HG02884 (cell line): Measurements from ENCODE around the gene AGMO.
"Not testable (repeated sequence)": the region's sequence is repeated elsewhere in the genome, so short reads cannot be mapped to it uniquely, and the experiment has no call there.

Experiments used
- ATAC-seq: cut with Tn5 transposase; IDR thresholded peaks from one replicate; pipeline ENCODE4 v1.9.1; 2021; ENCODE audit warnings: mild to moderate bottlenecking, moderate library complexity; ENCODE audit not compliant: unreplicated experiment

Gene AGMO

DNA sequence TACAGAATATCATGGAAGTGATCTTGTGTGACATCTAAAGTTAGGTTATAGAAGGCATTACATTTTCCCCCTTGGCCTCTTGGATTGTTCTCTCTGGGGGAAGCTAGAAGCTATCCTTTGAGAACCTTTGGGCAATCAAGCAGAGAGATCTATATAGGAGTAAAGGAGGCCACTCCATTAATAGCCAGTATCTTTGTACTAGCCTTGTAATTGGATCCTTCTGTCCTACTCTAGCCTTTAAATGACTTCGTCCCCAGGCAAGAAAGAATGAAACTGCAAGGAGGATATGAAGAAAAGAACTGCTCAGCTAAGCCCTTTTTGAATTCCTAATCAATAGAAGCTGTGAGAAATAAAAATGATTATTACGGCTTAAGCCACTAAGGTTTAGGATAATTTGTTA, 230.9 kb downstream of the AGMO start:
- ATAC-seq, result no peak

DNA sequence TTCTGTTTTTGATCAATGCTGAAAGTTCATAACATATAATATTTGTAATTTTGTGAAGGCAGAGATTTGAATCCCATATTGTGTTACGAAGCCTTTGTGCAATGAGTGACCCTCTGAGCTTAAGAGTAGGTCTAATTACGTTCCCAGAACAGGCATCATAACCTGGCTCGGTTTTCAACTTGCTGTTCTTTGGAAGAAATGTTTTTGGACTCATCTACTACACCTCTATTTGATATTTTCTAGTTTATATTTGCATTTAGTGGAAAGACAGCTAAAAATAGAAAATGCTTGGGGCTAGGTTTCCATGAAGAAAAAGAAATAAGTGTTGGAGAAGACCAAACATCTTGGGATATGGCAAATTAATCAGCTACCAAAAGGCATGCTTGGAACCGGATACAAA, 234.8 kb downstream of the AGMO start:
- ATAC-seq, result no peak

DNA sequence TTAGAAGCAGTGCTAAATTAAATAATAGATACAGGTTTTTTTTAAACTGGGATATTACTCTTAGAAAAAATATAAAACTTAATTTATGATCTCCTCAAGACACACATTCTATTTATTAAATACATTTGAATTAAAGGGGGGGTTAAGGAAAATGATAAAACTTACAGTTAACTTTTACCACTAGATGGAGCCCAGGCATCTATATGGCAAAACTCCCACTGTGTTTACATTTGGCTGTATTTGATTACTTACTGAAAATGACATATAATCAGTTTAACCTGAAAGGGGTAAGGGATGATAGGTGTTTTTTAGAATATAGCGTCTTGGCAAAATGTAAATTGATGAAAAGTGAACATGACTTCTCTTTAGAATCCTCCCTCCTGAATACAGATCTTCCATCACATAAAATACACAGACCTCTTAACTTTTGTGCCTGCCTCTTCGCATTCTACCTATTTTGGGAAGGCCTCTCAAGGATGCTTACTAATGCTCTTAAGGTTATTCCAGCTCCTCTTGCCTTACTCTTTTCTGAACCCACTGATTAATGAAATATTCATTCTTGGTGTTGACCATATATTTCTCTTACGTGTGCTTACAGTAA, 235.7 kb downstream of the AGMO start:
- no peak for ATAC-seq

DNA sequence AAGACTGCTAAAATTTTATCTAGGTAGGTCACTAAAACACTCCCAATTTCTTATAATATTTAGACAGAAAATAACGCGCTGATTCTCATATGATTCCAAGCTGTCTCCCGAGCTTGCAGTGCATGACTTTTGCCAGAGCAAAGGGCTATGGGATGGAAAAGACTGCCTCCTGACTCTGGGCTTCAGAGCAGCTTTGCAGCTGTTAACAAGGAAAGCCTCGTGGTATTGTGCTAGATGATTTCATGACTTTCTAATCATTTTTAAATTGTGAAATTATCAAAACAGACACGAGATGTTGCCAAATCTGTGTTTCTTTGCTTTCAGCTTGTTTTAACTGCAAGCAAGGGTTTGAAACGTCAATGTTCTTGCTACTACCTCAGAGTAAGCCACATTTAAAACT, 238.3 kb downstream of the AGMO start:
- ATAC-seq, result no peak

DNA sequence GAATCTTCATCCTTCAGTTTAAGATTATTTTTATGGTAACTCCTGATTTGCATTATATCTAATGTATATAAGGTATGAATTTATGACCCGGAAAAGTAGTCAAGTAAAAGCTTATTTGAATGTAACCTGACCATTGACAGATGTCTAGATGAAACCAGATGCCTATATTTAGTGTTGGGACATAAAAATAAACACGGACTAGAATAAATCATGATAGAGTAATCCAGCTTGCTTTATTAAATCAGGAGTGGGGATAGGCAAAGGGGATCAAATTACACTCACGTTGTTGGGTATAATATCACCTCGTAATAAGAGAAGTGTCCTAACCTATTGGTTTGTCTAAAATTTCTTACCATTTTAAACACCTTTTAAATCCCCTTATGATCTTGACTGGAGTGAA, 244.6 kb downstream of the AGMO start:
- ATAC-seq, result no peak

DNA sequence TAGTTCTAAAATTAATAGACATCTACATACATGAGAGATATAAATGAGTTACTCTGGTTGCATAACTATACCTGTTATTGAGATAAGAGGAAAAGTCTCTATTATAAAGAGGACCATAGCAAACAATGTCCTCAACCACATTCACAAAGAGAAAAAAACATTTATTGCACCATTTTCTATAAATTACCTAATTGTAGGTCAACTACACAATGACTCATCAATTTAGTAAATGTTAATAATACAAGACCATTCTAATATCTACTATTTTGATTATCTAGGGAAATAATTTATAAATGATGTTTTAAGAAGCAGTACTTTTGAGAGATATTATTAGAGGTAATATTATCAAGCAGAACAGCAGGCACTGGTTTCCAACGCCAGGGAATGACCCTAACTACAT, 246.1 kb downstream of the AGMO start:
- no peak for ATAC-seq

DNA sequence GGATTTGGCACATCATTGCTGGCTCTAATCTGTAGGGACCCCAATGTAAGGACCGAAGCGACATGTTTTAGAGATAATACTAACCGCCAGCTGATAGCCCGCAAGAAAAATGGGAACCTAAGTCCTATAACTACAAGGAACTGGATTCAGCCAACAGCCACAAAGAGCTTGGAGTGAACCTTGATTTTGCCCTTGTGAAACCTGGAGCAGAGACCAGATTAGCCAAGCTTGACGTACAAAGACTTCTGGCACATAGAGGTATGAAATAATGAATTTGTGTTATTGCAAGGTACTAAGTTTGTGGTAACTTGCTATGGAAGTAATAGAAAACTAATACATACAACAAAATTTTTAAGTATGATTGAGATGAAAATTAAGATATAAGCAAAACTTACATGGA, 246.9 kb downstream of the AGMO start:
- no peak for ATAC-seq

DNA sequence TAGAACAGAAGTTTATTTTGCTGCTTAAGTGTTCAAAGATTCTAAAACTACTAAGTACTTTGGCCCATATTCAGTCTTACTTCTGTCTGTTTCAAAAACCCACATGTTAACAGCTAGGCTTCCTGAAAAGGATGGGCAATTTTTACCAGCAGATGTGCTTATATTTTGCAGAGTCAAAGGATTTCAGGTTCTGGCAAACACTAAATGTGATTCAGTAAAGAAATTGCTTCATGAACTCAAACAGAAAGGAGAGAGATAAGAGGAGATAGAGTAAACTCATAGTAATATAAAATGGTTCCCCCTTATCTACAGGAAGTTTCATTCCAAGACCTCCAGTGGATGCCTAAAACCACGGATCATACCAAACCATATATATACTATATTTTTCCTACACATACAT, 248.5 kb downstream of the AGMO start:
- ATAC-seq, result no peak

DNA sequence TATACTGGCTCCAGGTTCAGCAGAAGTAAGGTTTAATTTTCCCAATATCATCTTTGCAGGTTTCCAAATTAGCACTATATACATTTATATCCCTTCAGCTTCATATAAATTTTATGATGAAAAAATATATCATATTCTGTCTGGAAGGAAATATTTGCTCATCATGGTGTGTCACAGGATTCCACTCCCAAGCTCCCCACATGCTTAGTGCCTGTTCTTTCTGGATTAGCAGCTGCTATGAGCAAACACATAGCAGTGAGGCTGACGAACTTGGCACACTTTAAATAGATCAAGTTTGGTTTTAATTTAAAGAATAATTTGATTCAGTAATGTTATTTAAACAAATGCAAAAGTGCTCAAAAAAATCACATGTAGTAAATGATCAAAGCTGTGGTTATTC, 251.9 kb downstream of the AGMO start:
- ATAC-seq, result no peak

DNA sequence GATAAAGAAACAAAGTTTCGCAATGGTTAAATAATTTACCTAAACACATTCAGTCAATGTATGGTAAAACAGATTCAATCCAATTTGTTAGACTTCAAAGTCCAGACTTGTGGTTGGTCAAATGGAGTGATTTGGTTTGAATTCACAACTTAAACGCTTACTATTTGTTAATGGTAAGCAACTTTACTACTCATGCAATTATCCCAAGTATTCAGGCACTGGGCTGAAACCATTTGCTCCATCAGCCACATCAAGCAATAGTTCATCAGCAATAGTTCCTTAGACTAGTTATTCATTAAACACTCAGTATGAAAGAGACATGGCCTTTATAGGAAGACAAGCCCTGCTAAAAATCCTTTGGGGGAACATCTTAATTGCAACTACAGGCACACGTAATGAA, 253.0 kb downstream of the AGMO start:
- ATAC-seq, result no peak

DNA sequence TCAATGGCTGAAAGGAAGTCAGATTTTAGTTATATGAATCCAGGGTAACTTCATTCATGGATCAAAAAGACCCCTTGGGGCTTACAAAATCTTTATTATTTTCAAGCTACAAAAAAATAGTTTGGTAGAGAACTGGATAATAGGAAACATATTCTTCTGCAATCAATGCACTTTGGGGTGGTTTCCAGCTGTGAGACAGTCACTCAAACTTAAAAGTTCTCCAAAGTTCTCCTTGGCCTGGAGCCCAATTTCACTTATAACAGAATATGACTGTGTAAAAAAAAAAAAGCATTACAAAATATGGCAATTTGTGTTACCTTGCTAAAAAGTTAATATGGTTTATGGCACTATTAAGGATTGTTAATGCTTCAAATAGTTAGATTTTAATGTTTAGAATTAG, 255.5 kb downstream of the AGMO start:
- ATAC-seq, result no peak

DNA sequence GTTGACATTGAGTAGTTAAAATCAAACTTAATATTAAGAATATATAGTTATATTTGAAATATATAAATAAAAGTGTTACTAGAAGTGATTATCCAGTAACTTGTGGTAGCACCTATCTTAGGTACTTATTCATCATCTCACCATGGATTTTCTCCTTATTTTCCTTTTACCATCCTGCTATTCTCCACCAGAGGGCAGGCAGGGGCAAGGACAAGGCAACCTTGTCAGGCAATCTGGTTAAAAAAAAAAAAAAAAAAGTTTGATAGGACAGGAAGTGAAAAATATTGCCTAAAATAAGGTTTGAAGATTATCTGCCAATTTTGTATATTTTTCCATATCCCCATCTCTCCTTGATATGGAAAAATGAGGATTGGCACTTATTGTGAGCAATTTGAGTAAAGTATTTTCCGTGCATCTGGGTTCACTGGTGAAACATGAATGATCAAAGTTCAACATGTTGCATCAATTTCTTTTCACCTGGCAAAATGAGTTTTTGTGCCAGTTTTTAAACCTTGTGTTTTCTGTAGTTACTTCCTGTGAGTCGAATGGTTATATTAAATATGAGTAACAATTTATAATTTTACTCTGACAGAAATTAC, 256.7 kb downstream of the AGMO start:
- ATAC-seq, result no peak

DNA sequence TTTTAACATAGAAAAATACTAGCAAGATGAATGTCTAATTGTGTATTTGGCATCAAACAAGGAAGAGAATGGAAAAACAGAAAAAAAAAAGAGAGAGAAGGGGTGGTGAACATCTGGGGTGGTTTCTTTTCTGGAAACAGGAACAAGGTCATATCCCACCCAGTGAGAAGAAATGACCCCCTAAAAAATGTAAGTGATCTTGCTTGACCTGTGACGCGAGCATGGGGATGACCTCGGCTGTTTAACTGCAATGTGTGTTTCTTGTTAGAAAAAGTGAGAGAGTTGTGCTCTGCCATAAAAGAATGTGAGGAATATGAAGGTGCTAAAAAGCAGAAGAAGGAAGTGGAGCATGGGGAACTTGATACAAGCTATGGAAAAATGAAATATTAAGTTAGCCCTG, 258.5 kb downstream of the AGMO start:
- ATAC-seq, result no peak

DNA sequence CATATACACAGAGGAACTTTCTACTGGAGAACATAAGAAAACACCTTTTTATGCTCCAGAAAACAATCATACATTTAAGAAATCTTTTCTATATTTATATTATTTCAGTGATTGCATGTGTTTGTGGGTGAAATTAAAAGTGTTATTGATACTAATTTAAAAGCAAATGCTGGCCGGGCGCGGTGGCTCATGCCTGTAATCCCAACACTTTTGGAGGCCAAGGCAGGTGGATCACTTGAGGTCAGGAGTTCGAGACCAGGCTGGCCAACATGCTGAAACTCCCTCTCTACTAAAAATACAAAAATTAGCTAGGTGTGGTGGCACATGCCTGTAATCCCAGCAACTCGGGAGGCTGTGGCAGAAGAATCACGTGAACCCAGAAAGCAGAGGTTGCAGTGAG, 260.8 kb downstream of the AGMO start:
- not testable (repeated sequence) for ATAC-seq

DNA sequence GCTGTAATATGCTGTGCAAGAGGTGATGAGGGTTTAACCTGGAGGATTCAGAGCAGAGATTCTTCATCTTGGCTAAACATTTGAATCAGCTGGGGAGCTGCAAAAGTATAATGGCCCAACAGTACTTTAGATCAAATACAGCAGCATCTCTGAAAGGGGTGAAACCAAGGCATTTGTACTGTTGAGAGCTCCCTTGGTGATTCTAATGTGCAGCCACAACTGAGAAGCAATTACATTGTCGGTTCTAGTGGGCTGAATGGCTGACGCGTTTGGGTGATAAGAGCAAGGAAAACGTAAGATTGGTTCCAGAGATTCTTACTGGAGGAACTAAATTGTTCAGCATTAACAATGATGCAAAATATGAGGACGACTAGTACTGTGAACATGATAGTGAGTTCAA, 269.7 kb downstream of the AGMO start:
- ATAC-seq, result no peak

DNA sequence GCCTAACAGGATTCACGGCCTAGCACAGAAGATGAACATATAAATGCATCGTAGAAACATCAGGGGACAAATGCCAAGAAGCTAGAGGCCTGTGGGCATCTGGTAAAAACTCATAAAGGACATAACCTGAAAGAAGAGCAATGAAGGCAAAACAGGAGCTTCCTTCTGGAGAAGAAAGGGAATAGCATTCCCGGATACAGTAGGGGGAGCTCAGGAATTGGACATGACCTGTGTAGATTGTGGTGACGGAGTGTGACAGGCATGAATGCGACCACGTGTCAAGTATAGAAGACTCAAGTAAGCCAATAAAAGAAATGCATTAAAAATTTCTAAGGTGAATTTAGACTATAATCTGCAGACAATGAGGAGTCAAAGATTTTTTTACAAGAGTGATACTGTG, 270.1 kb downstream of the AGMO start:
- no peak for ATAC-seq

DNA sequence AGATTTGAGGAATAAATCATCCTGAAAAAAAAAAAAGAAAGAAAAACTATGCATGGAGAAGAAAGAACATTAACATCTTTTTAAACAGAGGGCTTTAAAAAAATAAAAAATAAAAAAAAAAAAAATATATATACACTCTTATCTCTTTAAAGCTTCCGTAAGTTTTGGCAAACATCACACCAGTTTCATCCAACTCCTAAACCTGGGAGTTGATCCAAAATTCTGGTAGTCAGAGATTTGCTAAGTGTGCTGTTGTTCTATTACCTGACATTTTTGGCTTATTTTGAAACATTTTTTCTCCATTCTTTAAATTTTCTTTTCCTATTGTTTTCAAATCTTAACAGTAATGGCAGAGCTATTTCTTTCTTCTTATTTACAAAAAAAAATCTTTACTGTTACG, 273.1 kb downstream of the AGMO start:
- ATAC-seq, result no peak

DNA sequence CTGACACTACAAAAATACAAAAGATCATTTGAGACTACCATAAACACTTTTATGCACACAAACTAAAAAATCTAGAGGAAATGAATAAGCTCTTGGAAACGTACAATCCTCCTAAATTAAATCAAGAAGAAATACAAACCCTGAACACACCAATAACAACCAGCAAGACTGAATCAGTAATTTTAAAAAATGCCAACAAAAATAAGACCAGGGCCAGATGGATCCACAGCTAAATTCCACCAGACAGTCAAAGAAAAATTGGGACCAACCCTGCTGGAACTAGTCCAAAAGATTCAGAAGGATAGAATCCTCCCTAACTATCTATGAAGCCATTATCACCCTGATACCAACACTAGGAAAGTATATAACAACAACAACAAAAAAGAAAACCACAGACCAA, 277.4 kb downstream of the AGMO start:
- no peak for ATAC-seq

DNA sequence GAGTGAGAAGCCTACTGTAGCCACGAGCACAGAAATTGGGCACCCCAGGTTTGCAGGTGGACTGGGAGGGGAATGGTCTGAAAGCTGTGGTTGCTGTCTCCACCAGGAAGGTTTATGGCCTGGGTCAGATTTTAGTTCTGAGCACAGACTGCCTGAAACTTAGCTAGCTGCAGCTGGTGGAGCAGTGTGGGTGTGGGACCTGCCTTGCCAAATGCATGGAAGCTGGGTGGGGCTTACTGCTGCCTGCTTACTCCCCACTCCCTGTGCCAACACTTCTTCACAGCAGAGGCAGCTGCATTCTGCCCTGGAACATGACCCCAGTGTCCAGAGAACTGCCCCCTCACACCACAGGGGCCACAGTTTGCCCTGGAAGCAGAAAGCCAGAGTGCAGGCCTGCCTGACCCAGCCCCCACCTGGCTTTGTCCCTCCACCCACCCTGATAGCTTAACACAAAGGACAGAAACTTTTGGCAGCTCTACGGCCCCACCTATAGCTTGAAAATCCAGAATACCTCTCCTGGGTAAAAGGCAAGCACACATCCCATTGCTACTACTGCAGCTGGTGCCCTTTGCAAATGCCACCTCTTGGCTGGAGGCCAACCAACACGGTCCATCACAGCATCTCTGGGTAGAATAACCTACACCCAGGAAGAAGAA, 281.6 kb downstream of the AGMO start:
- no peak for ATAC-seq

DNA sequence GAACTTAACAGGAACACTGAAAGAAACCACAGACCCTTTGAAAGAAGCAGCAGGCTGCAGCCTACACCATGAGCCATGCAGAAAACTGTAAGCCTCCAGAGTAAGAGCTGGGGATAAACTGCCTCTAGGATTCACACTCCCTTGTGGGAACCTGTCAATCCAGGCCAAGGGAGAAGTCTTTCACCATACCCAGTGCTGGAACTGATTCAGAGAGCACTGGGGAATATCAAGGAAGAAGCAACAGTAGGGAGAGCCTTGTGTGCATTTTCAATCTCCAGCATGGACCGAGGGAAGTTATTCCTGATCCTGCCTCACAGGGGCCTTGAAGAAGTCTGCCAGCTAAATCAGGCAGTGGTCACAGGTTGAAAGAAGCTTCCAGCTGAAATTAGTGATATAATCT, 282.2 kb downstream of the AGMO start:
- ATAC-seq, result no peak

DNA sequence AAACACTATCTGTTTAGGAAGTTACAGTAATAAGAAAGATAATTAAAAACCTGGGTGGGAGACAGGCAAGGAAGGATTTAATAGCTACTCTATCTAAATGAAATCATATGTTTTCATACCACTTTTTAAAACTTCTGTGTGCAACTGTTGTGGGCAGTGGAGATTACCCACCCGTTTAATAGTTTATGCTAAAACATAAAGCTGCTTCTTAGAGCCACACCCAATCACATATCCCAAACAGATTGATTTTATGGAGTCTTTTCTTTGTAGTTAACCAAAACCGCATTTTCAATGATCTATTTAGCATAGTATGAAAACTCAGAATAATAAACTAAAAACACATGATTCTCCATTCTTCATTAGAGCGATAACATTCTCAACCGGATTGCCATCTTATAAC, 304.1 kb downstream of the AGMO start:
- no peak for ATAC-seq

DNA sequence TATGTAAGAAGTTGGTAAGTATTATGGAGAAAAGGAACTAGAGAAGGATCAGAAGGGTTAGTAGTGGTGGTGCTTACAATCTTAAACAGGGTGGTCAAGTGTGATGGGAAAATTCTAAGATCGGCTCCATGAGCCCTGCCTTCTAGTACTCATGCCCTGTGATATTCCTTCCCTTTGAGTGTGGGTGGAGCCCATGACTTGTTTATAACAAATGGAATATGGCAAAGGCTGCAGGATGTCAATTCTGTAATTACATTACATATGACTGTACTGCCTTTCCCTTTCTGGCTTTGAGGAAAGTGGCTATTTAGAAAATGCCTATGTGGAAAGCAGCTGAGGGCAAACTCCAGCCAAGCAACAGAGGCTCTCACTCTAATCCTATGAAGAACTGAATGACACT, 309.6 kb downstream of the AGMO start:
- ATAC-seq, result no peak

DNA sequence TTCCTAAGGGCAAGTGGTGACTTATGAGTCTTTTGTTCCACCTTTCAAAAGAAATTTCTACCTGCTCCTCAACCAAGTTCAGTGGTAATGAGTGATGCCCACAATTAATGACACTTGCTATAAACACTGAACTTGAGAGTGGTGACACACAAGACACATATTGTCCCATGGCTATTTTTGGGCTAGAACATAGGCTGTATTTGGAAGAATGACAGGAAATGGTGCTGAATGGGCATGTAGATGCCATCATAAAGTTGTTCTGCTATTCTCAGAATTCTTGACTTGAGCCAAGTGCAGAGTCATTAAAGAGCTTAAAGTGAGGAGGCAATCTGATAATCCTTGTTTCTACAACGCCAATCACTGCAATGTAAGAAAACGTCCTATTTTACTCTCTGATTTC, 313.3 kb downstream of the AGMO start:
- no peak for ATAC-seq
